Vagina (tissue), 2 donors: ENCODE results near the gene TAC4.

Experiments
- POLR2A ChIP-seq, 2 donors: fragments of 450-650 bp; IDR thresholded peaks; one replicate each; pipeline ENCODE4 v1.6.1; 2017; ENCODE audit warnings: antibody characterized with exemption in 2 of 2, mild to moderate bottlenecking in 2 of 2, moderate library complexity in 2 of 2
- POLR2AphosphoS5 ChIP-seq, 2 donors: sonication (generic); formaldehyde crosslinking; IDR thresholded peaks; one replicate each; pipeline ENCODE4 v1.9.0; 2017; ENCODE audit warnings: antibody characterized with exemption in 2 of 2, mild to moderate bottlenecking in 2 of 2, low read depth in 1 of 2; ENCODE audit not compliant: insufficient read depth in 1 of 2

GRCh38 chr17:49871211-49871610, 23.3 kb upstream of the TAC4 start:
- no peak for TF ChIP-seq POLR2A (IDR thresholded peaks at IDR 0.05)
- no peak for TF ChIP-seq POLR2AphosphoS5 (IDR thresholded peaks at IDR 0.05; ENCODE audit: insufficient read depth in 1 of 2, low read depth in 1 of 2)
